GM12873 (cell line): ENCODE results near the gene PMVK.

Source experiments
- CTCF ChIP-seq: IDR thresholded peaks from 2 replicates; pipeline ENCODE4 v1.5.1; 2012; ENCODE audit warnings: low read depth, mild to moderate bottlenecking, moderate library complexity, low read length, control low read depth; ENCODE audit not compliant: insufficient read depth; ENCODE audit errors: missing control alignments

Gene PMVK

GRCh38 chr1:154883919-154884868, 52.3 kb downstream of the PMVK start:
- TF ChIP-seq CTCF: no peak

GRCh38 chr1:154881820-154882535, 54.5 kb downstream of the PMVK start:
- no peak for TF ChIP-seq CTCF

- no peak for TF ChIP-seq CTCF
Measured at GRCh38 chr1:154880671-154881070, 55.8 kb downstream of the PMVK start.

GRCh38 chr1:154879038-154879421, 57.5 kb downstream of the PMVK start:
- TF ChIP-seq CTCF: no peak

- peak; percentile 95 for TF ChIP-seq CTCF
Measured at GRCh38 chr1:154878371-154879037, 58.0 kb downstream of the PMVK start.

- no peak for TF ChIP-seq CTCF
Measured at GRCh38 chr1:154877370-154877974, 59.0 kb downstream of the PMVK start.
